HG02870 (cell line): ENCODE data around the gene EXOC2.
"Not testable (repeated sequence)": the region's sequence is repeated elsewhere in the genome, so short reads cannot be mapped to it uniquely, and the experiment has no call there.

Source experiments
- ATAC-seq: cut with Tn5 transposase; IDR thresholded peaks from one replicate; pipeline ENCODE4 v1.9.1; 2021; ENCODE audit warnings: mild to moderate bottlenecking, moderate library complexity; ENCODE audit not compliant: unreplicated experiment

EXOC2 gene

GRCh38 chr6:641225-641985 lies 51.5 kb downstream of the EXOC2 start:
- ATAC-seq = no peak

- ATAC-seq = peak; percentile 97
These were observed 56.5 kb downstream of the EXOC2 start for GRCh38 chr6:636488-636887.

- ATAC-seq = no peak
These were observed 57.7 kb downstream of the EXOC2 start for GRCh38 chr6:635233-635632.

- no peak for ATAC-seq
These were observed 59.3 kb downstream of the EXOC2 start for GRCh38 chr6:633611-634010.

GRCh38 chr6:628766-629165 lies 64.2 kb downstream of the EXOC2 start:
- no peak for ATAC-seq

- ATAC-seq = no peak
These were observed 66.7 kb downstream of the EXOC2 start for GRCh38 chr6:626236-626635.

- no peak for ATAC-seq
These were observed 68.0 kb downstream of the EXOC2 start for GRCh38 chr6:624979-625378.

GRCh38 chr6:622462-622861 lies 70.5 kb downstream of the EXOC2 start:
- ATAC-seq = no peak

GRCh38 chr6:621931-622330 lies 71.0 kb downstream of the EXOC2 start:
- no peak for ATAC-seq

GRCh38 chr6:620950-621349 lies 72.0 kb downstream of the EXOC2 start:
- no peak for ATAC-seq

- ATAC-seq = no peak
These were observed 72.8 kb downstream of the EXOC2 start for GRCh38 chr6:620166-620565.

GRCh38 chr6:617456-618100 lies 75.4 kb downstream of the EXOC2 start:
- ATAC-seq = no peak

- ATAC-seq = no peak
These were observed 79.0 kb downstream of the EXOC2 start for GRCh38 chr6:613981-614380.

- no peak for ATAC-seq
These were observed 81.0 kb downstream of the EXOC2 start for GRCh38 chr6:611928-612327.

GRCh38 chr6:610882-611281 lies 82.1 kb downstream of the EXOC2 start:
- ATAC-seq = no peak

- no peak for ATAC-seq
These were observed 83.0 kb downstream of the EXOC2 start for GRCh38 chr6:609905-610304.

GRCh38 chr6:606829-607379 lies 86.0 kb downstream of the EXOC2 start:
- ATAC-seq = no peak

GRCh38 chr6:605895-606294 lies 87.0 kb downstream of the EXOC2 start:
- ATAC-seq = not testable (repeated sequence)

GRCh38 chr6:604579-604978 lies 88.4 kb downstream of the EXOC2 start:
- no peak for ATAC-seq

- no peak for ATAC-seq
These were observed 89.7 kb downstream of the EXOC2 start for GRCh38 chr6:603265-603664.

GRCh38 chr6:599576-600448 lies 93.1 kb downstream of the EXOC2 start:
- ATAC-seq = no peak

- no peak for ATAC-seq
These were observed 99.1 kb downstream of the EXOC2 start for GRCh38 chr6:593907-594212.
